ENCODE data around the gene POU3F1. TPM values are rescaled to one million over a fixed set of nuclear protein-coding genes. Genes with fewer than 3 reads are reported as not detected.
A peak's percentile ranks its signal among the peaks of the same experiment; 100 is the strongest.

POU3F1 gene
- total RNA-seq, 1 experiment from 2014 or later: 5.8 TPM

GRCh38 chr1:38004284-38005108, 42.1 kb downstream of the POU3F1 start:
- no peak for TF ChIP-seq CTCF (conservative IDR thresholded peaks at IDR 0.05)
- H4K5ac ChIP-seq (ENCODE audit: insufficient read length, low read depth, low read length): no peak overlapping the region
- no peaks in the 10 kb centered on the region; the same call in 1 of the 2 replicates for H3K27me3 Mint-ChIP-seq (ENCODE audit: low read depth)
- no peak overlapping the region for H3K23ac ChIP-seq (ENCODE audit: insufficient read length, low read depth, low read length)
- H3K4me1 ChIP-seq (ENCODE audit: insufficient read depth, low read length): peaks cover 22% of the 10 kb centered on the region
- no peaks in the 10 kb centered on the region for H3K9me3 Mint-ChIP-seq
- peaks cover 56 to 59% of the 10 kb centered on the region in 2 experiments for H3K4me1 Mint-ChIP-seq
- no peak overlapping the region for H3K4ac ChIP-seq (ENCODE audit: low read depth, low read length)
- H2BK5ac ChIP-seq (ENCODE audit: insufficient read length, low read length): no peak overlapping the region
- no peak overlapping the region for H2BK20ac ChIP-seq (ENCODE audit: low read depth, low read length, poor library complexity, severe bottlenecking)
- H2BK12ac ChIP-seq (ENCODE audit: insufficient read length, low read depth, low read length): no peak overlapping the region
- no CpG with 5 or more reads among the region's 26 CpGs for WGBS (ENCODE audit: extremely low coverage, insufficient read length, low lambda C conversion rate)
- H3K79me1 ChIP-seq (ENCODE audit: insufficient read depth, low read depth, low read length, poor library complexity, severe bottlenecking): no peaks in the 10 kb centered on the region
- peaks cover 9% of the 10 kb centered on the region for H3K23me2 ChIP-seq (ENCODE audit: insufficient read length, low read depth, low read length, poor library complexity, severe bottlenecking)
- H3K4me3 Mint-ChIP-seq: peak overlapping the region; percentile 71 to 81
- H4K20me1 ChIP-seq (ENCODE audit: control insufficient read depth, insufficient read depth, insufficient read length): no peaks in the 10 kb centered on the region
- H2AFZ ChIP-seq (ENCODE audit: low read length): no peak overlapping the region
- no peak overlapping the region for H4K91ac ChIP-seq (ENCODE audit: insufficient read length, low read depth, low read length)
- H3K27ac ChIP-seq (ENCODE audit: insufficient read length, low read depth, low read length): no peak overlapping the region
- no peak overlapping the region for H2BK15ac ChIP-seq (ENCODE audit: low read depth, low read length)
- H3K27me3 ChIP-seq (ENCODE audit: insufficient read depth, low read length): no peaks in the 10 kb centered on the region
- peak overlapping the region; percentile 84 for H3K4me2 ChIP-seq (ENCODE audit: insufficient read depth, insufficient read length, low read length)
- H3K79me2 ChIP-seq (ENCODE audit: insufficient read depth, low read length): peaks cover 12% of the 10 kb centered on the region; the same call in 1 of the 2 replicates
- H3K36me3 Mint-ChIP-seq (ENCODE audit: insufficient read depth in 1 of 3, low read depth in 3 of 3): peaks cover 0 to 2% (median 1%) of the 10 kb centered on the region in 3 experiments; a peak in 3 of 7 replicates
- no peak overlapping the region for H3T11ph ChIP-seq (ENCODE audit: low read length)
- peak overlapping the region in 2 of 3 experiments; percentile 12 to 31; a peak in 3 of 7 replicates for H3K27ac Mint-ChIP-seq
- H2AK5ac ChIP-seq (ENCODE audit: insufficient read length, low read length): no peak overlapping the region
- peak overlapping the region; percentile 32 for H3K9ac ChIP-seq (ENCODE audit: extremely low read depth, insufficient read length, low read length)
- peak overlapping the region; percentile 2 for H3K14ac ChIP-seq (ENCODE audit: insufficient read depth, low read length)
- DNase-seq: no peak
- H3K9me3 ChIP-seq (ENCODE audit: control insufficient read depth, low read depth, low read length): no peaks in the 10 kb centered on the region
- no peak overlapping the region for H4K8ac ChIP-seq (replicated peaks; ENCODE audit: insufficient read length, low read depth, low read length)
- no peak overlapping the region for H3K18ac ChIP-seq (ENCODE audit: insufficient read length, low read depth, low read length)
- no peak overlapping the region for H3K56ac ChIP-seq (ENCODE audit: insufficient read length, low read depth, low read length)
- no peak overlapping the region for H2BK120ac ChIP-seq (ENCODE audit: low read depth, low read length, poor library complexity, severe bottlenecking)

Data from H9 (cell line).